D721Med (cell line): ENCODE data around the gene ACTRT3.

Experiments
- DNase-seq: peaks from one replicate; pipeline ENCODE4 v3.0.0; 2011; ENCODE audit warnings: low spot score; ENCODE audit not compliant: insufficient read length
- FAIRE-seq: peaks from 2 replicates; lab custom pipeline; 2011; peaks lifted over from hg19 to GRCh38; lab: Jason Lieb, UNC
- TF ChIP-seq, protein P1 (sequence below): IDR thresholded peaks from 2 replicates; pipeline ENCODE4 v1.5.1; 2012; ENCODE audit warnings: mild to moderate bottlenecking, control low read depth; ENCODE audit not compliant: insufficient read depth; ENCODE audit errors: missing control alignments

ACTRT3 gene

DNA sequence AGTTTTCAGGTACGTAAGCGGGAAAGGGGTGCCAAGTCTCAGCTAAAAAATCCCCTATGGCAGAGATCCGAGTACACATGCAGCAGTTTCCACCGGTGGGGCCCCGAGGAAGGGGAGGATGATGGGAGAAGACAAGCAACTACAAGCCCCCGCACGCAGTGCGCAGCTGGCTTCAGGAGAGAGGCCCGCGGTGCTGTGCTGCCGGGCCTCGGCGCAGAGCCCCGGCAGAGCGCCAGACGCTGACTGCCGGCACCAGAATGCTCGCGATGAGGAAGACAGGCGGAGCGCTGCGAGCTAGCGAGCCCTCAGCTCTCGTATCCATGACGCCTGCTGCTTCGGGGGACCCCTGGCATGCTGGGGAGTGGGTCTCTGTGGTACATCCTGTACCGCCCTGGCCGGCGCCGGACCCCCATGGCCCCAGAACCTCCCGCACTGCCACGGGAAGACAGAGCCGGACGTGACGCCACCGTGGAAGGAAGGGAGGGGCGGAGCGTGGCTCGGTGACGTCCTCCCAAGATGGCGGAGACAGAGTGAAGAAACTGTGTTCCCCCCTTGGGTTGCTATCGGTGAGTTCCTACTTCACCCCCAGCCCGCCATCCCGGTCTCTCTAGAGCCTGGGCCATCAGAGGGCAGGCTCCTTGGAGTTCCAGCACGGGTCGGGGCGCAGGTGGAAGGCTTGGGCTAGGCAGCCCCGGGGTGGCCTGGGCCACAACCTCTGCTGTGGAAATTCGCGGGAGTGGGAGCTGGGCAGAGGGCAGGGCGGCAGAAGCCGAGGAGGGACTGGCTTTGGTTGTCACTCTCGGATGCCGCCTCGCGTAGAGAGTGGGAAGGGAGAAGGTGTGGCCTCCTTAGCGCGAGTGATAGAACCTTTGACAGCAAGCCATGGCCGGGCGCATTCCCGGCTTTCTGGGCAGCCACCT lies 3.8 kb upstream of the ACTRT3 start, which contains the start of gene MYNN:
Gene MYNN, plus strand, starts transcription at position 500 of the 920 bp plus-strand sequence. CDS start 900 bp downstream, outside the sequence.
- DNase-seq (no peak), FAIRE-seq (peak; percentile 48)
- TF ChIP-seq, protein P1, sequence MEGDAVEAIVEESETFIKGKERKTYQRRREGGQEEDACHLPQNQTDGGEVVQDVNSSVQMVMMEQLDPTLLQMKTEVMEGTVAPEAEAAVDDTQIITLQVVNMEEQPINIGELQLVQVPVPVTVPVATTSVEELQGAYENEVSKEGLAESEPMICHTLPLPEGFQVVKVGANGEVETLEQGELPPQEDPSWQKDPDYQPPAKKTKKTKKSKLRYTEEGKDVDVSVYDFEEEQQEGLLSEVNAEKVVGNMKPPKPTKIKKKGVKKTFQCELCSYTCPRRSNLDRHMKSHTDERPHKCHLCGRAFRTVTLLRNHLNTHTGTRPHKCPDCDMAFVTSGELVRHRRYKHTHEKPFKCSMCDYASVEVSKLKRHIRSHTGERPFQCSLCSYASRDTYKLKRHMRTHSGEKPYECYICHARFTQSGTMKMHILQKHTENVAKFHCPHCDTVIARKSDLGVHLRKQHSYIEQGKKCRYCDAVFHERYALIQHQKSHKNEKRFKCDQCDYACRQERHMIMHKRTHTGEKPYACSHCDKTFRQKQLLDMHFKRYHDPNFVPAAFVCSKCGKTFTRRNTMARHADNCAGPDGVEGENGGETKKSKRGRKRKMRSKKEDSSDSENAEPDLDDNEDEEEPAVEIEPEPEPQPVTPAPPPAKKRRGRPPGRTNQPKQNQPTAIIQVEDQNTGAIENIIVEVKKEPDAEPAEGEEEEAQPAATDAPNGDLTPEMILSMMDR: no peak

GRCh38 chr3:169772305-169772896 lies 3.0 kb upstream of the ACTRT3 start:
- TF ChIP-seq, protein P1: no peak
- FAIRE-seq: no peak
- no peak for DNase-seq

DNA sequence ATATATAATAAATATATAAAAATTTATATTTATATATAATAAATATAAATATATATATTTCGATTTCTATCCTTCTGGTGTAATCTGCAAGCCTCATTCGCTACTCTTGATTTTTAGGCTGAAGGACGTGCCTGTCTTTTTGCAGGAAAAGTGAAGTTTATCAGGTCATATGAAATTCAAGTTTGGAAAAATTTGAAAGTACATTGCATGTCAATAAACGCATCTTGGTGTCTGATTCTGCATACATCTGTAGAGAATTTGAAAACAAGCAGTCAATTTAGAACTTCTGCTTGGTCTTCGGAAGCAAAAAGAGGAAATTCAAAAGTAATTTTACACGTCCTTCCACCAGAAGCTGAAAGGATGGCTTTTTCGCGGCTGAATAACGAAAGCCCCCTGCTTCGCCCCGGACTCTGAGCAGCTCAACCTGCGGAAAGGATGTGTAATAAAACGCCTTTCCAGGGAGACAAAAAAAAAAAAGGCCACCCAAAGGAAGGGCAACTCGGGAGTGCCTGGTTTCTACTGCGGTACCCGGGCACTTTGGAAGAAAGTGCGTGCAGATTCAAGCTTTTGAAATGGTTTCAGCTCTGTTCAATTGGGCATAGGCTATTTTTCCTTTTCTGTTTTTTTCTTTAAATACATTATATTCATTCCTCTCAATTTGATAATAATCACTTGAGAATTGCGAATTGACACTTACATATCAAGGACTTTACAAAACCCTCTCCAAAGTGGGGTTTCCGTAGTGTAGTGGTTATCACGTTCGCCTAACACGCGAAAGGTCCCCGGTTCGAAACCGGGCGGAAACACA lies 2.3 kb upstream of the ACTRT3 start:
- TF ChIP-seq, protein P1: no peak
- FAIRE-seq (peak; percentile 38), DNase-seq (no peak)

DNA sequence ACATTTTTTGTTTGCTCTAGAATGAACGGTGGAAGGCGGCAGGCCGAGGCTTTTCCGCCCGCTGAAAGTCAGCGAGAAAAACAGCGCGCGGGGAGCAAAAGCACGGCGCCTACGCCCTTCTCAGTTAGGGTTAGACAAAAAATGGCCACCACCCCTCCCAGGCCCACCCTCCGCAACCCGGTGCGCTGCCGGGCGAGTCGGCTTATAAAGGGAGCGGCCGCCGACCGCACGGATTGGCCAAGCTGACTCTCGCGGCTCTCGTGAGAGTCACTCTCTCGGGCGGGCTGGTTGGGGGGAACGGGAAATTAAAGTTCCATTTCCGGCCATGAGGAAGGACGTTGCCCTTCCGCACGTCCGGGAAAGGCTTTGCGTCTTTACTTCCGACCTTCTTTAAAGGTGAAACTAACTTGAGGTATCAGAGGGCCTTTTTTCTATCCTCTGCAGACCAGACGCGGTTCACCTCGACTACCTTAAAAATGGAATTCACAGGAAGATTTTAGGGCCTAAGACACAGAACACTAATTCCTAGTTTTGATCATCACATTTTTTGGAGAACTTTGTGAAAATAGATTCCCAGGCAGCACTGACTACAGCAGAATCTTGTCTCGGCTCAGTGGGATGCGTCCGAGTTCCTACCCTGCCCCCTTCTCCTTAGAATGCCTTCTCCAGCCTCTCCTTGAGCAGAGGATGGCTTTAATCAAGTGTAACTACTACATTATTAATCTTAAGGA lies 4.3 kb downstream of the ACTRT3 start, which contains the start of gene TERC:
Gene TERC, minus strand, starts transcription at position 179 of the 731 bp plus-strand sequence.
- TF ChIP-seq, protein P1: no peak
- DNase-seq (peak; percentile 66), FAIRE-seq (no peak)

DNA sequence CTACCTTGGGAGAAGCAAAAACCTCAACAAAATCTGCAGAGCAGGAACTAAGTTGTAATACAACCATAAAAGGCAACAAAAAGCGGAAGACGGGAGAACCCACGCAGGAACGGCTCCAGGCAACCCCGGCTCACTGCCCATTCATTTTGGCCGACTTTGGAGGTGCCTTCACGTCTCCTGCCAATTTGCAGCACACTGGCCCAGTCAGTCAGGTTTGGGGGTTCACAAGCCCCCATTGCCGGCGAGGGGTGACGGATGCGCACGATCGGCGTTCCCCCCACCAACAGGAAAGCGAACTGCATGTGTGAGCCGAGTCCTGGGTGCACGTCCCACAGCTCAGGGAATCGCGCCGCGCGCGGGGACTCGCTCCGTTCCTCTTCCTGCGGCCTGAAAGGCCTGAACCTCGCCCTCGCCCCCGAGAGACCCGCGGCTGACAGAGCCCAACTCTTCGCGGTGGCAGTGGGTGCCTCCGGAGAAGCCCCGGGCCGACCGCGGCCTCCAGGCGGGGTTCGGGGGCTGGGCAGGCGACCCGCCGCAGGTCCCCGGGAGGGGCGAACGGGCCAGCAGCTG lies 5.0 kb downstream of the ACTRT3 start:
- no peak for FAIRE-seq
- no peak for DNase-seq
- TF ChIP-seq, protein P1: no peak

DNA sequence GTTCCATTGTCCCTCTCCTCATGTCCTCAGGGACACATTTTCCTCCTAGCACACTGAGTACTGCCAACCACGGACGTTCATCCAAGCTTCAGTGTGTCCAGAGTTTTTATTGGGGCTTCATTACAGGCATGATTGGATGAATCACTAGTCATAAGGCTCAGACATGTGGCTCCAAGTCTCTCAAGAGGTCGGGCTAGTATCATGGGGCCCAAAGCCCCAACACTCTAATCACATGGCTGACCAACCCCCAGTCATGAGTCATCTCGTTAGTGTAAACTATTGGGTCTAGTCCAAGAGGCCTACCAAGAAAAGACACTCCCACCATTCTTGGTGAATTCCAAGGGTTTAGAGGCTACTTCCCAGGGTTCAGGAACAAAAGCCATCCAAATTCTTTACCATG lies 8.9 kb downstream of the ACTRT3 start:
- no peak for DNase-seq
- no peak for FAIRE-seq
- TF ChIP-seq, protein P1: no peak
